Panc1 (cell line): ENCODE results near the gene DDX31.

Source experiments
- POLR2AphosphoS5 ChIP-seq: IDR thresholded peaks from 2 replicates; pipeline ENCODE4 v1.6.1; 2012; ENCODE audit warnings: mild to moderate bottlenecking, low read depth, low read length, moderate library complexity
- TCF7L2 ChIP-seq: IDR thresholded peaks from 2 replicates; pipeline ENCODE4 v1.6.1; 2011; ENCODE audit warnings: mild to moderate bottlenecking, low read depth, low read length, inconsistent platforms
- TF ChIP-seq, protein P1 (sequence below): fragments of 450-650 bp; IDR thresholded peaks from 2 replicates; pipeline ENCODE4 v1.5.1; 2017; ENCODE audit warnings: mild to moderate bottlenecking

- TF ChIP-seq, protein P1, sequence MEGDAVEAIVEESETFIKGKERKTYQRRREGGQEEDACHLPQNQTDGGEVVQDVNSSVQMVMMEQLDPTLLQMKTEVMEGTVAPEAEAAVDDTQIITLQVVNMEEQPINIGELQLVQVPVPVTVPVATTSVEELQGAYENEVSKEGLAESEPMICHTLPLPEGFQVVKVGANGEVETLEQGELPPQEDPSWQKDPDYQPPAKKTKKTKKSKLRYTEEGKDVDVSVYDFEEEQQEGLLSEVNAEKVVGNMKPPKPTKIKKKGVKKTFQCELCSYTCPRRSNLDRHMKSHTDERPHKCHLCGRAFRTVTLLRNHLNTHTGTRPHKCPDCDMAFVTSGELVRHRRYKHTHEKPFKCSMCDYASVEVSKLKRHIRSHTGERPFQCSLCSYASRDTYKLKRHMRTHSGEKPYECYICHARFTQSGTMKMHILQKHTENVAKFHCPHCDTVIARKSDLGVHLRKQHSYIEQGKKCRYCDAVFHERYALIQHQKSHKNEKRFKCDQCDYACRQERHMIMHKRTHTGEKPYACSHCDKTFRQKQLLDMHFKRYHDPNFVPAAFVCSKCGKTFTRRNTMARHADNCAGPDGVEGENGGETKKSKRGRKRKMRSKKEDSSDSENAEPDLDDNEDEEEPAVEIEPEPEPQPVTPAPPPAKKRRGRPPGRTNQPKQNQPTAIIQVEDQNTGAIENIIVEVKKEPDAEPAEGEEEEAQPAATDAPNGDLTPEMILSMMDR: no peak
- no peak for TF ChIP-seq POLR2AphosphoS5
- TF ChIP-seq TCF7L2: no peak
Observed at GRCh38 chr9:132708769-132709430, 39.1 kb upstream of the DDX31 start.
